Measurements from ENCODE around the gene ANKRD52. TPM values are rescaled to one million over a fixed set of nuclear protein-coding genes. Genes with fewer than 3 reads are reported as not detected.

The ANKRD52 gene
- total and polyA plus RNA-seq, 9 of the 15 experiments (the other 6 are each of a cell fraction or from before 2014, with no cell fraction given) = 0.52 to 46.8 (median 7.9) TPM

DNA sequence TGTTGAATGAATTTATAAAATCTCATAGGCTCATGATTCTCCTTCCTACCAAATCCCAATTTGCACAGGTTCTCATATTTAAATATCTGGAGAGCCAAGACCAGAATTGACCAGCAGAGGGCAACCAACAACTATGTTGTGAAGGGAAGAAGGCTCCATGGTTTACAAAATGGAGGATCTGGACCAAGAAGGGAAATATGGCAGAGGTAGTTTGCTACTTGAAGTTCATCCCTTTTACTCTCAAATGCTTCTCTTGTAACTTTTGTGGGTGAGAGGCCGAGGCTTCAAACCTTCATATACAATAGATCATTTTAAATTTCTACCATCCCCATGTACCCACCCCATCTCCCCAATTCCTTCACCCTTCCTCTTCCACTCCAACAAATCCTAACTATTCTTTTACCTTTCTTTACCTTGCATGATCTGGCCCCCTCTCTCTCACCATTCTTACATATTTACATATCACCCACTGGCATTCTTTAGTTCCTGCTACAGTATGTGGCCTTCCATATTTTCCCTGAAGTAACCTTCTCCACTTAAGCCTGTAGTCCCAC, 65.1 kb downstream of the ANKRD52 start (continued):
- TF ChIP-seq, protein P1, sequence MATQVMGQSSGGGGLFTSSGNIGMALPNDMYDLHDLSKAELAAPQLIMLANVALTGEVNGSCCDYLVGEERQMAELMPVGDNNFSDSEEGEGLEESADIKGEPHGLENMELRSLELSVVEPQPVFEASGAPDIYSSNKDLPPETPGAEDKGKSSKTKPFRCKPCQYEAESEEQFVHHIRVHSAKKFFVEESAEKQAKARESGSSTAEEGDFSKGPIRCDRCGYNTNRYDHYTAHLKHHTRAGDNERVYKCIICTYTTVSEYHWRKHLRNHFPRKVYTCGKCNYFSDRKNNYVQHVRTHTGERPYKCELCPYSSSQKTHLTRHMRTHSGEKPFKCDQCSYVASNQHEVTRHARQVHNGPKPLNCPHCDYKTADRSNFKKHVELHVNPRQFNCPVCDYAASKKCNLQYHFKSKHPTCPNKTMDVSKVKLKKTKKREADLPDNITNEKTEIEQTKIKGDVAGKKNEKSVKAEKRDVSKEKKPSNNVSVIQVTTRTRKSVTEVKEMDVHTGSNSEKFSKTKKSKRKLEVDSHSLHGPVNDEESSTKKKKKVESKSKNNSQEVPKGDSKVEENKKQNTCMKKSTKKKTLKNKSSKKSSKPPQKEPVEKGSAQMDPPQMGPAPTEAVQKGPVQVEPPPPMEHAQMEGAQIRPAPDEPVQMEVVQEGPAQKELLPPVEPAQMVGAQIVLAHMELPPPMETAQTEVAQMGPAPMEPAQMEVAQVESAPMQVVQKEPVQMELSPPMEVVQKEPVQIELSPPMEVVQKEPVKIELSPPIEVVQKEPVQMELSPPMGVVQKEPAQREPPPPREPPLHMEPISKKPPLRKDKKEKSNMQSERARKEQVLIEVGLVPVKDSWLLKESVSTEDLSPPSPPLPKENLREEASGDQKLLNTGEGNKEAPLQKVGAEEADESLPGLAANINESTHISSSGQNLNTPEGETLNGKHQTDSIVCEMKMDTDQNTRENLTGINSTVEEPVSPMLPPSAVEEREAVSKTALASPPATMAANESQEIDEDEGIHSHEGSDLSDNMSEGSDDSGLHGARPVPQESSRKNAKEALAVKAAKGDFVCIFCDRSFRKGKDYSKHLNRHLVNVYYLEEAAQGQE (IDR thresholded peaks at IDR 0.05; ENCODE audit: borderline replicate concordance) = peak; percentile 78; the same call in 1 of the 2 replicates
- TF ChIP-seq, protein P1 (CRISPR knock-in tag; IDR thresholded peaks at IDR 0.05; ENCODE audit: low read depth) = no peak
- no peak for TF ChIP-seq CBX5 (IDR thresholded peaks at IDR 0.05; ENCODE audit: borderline replicate concordance, low read depth)
- no peak for TF ChIP-seq ARID2 (IDR thresholded peaks at IDR 0.05)
- no peak for TF ChIP-seq MCM5 (IDR thresholded peaks at IDR 0.05; ENCODE audit: low read depth)
- TF ChIP-seq, protein P2, sequence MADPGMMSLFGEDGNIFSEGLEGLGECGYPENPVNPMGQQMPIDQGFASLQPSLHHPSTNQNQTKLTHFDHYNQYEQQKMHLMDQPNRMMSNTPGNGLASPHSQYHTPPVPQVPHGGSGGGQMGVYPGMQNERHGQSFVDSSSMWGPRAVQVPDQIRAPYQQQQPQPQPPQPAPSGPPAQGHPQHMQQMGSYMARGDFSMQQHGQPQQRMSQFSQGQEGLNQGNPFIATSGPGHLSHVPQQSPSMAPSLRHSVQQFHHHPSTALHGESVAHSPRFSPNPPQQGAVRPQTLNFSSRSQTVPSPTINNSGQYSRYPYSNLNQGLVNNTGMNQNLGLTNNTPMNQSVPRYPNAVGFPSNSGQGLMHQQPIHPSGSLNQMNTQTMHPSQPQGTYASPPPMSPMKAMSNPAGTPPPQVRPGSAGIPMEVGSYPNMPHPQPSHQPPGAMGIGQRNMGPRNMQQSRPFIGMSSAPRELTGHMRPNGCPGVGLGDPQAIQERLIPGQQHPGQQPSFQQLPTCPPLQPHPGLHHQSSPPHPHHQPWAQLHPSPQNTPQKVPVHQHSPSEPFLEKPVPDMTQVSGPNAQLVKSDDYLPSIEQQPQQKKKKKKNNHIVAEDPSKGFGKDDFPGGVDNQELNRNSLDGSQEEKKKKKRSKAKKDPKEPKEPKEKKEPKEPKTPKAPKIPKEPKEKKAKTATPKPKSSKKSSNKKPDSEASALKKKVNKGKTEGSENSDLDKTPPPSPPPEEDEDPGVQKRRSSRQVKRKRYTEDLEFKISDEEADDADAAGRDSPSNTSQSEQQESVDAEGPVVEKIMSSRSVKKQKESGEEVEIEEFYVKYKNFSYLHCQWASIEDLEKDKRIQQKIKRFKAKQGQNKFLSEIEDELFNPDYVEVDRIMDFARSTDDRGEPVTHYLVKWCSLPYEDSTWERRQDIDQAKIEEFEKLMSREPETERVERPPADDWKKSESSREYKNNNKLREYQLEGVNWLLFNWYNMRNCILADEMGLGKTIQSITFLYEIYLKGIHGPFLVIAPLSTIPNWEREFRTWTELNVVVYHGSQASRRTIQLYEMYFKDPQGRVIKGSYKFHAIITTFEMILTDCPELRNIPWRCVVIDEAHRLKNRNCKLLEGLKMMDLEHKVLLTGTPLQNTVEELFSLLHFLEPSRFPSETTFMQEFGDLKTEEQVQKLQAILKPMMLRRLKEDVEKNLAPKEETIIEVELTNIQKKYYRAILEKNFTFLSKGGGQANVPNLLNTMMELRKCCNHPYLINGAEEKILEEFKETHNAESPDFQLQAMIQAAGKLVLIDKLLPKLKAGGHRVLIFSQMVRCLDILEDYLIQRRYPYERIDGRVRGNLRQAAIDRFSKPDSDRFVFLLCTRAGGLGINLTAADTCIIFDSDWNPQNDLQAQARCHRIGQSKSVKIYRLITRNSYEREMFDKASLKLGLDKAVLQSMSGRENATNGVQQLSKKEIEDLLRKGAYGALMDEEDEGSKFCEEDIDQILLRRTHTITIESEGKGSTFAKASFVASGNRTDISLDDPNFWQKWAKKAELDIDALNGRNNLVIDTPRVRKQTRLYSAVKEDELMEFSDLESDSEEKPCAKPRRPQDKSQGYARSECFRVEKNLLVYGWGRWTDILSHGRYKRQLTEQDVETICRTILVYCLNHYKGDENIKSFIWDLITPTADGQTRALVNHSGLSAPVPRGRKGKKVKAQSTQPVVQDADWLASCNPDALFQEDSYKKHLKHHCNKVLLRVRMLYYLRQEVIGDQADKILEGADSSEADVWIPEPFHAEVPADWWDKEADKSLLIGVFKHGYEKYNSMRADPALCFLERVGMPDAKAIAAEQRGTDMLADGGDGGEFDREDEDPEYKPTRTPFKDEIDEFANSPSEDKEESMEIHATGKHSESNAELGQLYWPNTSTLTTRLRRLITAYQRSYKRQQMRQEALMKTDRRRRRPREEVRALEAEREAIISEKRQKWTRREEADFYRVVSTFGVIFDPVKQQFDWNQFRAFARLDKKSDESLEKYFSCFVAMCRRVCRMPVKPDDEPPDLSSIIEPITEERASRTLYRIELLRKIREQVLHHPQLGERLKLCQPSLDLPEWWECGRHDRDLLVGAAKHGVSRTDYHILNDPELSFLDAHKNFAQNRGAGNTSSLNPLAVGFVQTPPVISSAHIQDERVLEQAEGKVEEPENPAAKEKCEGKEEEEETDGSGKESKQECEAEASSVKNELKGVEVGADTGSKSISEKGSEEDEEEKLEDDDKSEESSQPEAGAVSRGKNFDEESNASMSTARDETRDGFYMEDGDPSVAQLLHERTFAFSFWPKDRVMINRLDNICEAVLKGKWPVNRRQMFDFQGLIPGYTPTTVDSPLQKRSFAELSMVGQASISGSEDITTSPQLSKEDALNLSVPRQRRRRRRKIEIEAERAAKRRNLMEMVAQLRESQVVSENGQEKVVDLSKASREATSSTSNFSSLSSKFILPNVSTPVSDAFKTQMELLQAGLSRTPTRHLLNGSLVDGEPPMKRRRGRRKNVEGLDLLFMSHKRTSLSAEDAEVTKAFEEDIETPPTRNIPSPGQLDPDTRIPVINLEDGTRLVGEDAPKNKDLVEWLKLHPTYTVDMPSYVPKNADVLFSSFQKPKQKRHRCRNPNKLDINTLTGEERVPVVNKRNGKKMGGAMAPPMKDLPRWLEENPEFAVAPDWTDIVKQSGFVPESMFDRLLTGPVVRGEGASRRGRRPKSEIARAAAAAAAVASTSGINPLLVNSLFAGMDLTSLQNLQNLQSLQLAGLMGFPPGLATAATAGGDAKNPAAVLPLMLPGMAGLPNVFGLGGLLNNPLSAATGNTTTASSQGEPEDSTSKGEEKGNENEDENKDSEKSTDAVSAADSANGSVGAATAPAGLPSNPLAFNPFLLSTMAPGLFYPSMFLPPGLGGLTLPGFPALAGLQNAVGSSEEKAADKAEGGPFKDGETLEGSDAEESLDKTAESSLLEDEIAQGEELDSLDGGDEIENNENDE (IDR thresholded peaks at IDR 0.05; ENCODE audit: low read depth, low read length) = no peak
- no peak for TF ChIP-seq TEAD2 (tag; IDR thresholded peaks at IDR 0.05)
- TF ChIP-seq CSDE1 (IDR thresholded peaks at IDR 0.05) = 0 out of 4 replicates have a peak, but pooled peaks of 1 of the 2 experiments have one; percentile 53

All from K562 (cell line).